NCI-H2081 (cell line): ENCODE measurements around the gene SLC48A1.
"Not testable (repeated sequence)": the region's sequence is repeated elsewhere in the genome, so short reads cannot be mapped to it uniquely, and the experiment has no call there.

Source experiments
- DNase-seq, 2 experiments: peaks; one replicate each; lab custom pipeline; 2025; lab: John Stamatoyannopoulos, UW

Gene SLC48A1

DNA sequence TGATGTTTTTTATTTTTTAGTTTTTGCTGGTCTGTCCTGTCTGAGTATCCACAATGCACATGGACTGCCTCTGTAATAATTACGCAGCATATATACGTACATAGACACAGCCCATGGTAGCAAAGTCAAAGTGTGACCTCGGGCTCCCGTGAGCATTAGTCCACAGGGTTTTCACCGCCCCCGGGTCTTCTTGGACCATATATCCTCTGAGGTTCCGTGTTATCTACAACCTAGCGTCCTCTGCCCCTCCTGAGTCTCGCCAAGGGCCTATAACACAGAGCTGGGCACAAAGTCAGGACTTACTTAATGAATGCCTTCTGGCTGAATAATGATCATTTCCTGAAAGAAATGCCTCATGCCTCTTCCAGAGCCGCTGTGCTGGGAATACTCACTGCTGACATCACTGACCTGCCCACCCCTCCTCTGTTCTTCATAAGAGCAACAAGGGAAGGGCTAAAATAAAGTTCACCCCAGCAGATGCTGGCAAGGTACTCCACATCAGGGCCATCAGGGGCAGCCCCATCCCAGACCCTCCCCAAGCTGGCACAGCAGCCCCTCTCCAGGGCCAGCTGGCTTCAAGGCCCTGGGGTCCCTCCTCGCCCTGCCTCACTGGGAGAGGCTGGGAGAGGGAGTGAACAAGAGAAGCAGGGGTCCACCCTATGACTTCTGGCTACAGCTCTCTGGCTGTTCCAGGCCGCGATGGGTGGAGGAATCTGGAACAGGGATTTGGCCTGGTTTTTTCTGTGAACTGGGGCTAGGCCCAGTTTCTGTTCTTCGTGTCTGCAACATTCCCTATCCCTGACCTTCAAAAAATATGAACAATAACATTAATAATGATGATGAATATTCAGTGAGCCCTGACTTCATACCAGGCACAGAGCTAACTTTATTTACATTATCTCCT lies 38.8 kb downstream of the SLC48A1 start:
- DNase-seq: no peak

DNA sequence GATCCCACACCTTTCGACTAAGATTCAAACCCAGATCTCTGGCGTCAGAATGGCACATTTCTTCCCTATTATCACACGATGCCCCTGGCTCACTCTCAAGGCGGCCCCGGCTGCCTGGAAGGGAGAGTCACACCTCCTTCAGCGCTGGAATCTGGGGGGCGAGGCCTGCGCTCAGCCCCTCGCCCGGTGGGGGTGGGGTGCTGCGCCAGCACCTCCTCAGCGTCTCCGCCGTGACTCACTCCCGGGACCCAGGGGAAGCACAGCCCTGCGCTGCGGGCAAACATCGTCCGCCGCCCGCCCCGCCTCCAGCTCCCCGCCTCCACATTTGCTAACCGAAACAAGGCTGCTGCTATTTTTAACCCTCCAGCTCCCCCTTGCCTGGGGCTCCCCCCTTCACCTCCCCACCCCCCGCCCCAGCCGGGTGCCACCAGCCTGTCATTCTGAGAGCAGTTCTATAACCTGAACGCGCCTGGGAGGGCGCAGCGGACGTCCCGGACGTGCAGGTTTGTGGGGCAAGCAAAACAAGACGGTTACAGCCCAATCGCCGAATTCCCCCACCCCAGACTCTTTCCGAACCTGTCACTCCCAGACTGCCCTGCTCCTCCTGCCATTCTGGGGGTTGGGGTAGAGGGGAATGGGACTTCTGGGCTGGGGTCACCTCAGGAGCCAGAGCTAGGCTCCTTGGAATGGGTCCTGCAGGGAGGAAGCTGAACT lies 39.9 kb downstream of the SLC48A1 start:
- DNase-seq: no peak

DNA sequence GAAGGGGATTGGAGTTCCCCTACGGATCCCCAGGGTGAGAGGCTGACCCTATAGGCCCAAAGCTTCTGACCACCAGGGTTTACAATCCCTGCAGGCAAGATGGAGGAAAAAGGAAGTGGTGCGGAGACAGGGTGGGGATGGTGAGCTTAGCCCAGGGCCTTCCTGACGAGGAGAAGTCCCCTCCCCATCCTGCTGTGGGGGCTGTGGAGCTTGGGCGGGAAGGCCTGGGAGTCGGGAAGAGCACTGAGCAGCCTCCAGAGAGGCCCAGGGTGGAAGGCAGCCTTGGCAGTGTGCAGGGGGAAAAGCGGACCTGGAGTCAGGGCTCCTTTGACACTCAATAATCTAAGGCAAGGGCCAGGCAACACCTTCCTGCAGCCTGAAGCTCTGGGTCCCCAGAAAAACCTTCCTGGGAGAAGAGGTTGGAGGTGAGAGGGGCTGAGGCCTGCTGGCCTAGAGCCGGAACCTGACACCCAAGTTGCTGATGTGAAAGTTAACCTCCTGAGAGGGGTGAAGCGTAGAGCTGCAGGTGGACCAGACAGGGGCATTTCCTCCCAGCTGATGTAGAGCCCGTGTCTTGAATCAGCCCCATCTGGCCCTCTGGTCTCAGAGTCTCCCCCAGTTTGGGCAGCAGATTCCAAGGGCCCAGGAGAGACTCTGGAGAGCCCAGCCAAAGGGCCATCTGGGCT lies 40.6 kb downstream of the SLC48A1 start:
- DNase-seq: no peak

DNA sequence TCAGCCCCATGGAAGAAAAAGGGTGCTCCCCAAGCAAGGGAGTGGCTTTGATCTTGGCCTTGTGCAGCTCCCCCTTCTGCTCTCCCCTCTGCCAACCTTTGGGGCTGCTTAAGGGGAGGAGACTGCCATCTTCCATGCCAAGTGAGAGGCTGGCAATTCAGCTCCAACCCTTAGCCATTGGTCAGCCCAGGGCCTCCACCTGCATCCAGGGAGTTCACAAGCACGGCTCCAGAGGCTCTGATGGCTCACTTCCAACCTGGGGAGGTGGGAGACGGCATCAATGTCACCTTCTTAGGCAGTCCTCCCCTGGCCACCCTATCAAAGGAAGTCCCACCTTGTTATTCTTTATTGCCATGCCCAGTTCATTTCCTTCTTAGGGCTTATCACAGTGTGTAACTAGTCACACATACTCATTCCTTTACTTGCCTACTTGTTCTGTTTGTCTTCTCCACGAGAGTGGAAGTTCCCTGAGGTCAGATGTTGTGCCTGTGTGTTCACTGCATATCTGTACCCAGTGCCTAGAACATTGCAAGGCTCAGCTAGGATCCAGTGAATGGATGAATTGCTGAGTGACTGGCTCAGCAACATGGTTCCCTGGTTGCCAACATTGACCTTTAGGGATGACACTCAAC lies 41.6 kb downstream of the SLC48A1 start:
- DNase-seq: no peak

DNA sequence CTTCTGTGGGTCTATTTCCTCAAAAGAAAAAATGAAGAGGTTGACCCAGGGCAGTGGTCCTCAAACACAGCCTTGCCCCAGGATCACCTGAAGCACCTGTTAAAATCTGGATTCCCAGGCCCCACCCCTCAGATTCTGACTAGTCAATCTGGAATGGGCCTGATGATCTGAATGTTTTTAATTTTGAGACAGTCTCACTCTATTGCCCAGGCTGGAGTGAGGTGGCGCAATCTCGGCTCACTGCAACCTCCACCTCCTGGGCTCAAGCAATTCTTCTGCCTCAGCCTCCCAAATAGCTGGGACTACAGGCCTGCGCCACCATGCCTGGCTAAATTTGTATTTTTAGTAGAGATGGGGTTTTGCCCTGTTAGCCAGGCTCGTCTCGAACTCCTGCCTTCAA lies 42.4 kb downstream of the SLC48A1 start:
- not testable (repeated sequence) for DNase-seq

DNA sequence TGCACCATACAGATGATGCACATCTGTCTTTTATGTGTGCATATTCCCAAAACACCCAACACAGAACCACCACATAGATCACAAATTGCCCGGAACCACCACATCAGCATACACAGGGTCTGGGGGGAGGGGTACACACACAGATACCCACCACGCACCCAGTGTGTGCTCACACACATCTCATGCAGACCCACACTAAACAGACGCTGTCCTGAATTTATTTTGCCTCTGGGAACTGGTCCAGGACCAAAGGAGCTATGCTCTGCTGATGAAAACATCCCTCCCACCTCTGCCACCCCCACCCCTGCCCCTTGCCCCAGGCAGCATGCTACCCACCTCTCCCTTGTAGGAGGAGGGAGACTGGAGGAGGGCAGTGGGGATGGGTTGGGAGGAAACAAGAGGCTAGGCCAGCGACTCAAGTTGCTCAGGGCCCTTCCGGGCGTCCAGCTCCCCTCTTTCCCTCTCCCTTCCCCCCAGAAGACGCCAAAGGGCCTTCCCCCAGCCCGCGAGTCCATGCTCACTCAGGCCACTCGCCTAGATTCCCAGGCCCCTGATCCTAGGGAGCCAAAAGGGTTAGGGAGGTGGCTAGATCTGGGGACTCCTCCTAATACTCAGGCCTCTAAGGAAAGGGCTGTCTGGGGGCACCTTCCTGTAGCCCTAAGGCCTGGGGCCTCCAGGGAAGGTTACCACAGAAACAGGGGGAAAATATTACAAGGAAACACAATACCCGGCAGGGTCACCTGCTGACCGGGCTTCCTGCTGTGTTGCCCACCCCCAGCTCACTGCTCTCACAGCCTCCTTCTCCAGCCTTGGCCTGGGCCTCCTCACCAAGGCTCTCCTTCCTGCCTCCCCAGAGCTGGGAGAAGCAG lies 43.6 kb downstream of the SLC48A1 start:
- DNase-seq: no peak

DNA sequence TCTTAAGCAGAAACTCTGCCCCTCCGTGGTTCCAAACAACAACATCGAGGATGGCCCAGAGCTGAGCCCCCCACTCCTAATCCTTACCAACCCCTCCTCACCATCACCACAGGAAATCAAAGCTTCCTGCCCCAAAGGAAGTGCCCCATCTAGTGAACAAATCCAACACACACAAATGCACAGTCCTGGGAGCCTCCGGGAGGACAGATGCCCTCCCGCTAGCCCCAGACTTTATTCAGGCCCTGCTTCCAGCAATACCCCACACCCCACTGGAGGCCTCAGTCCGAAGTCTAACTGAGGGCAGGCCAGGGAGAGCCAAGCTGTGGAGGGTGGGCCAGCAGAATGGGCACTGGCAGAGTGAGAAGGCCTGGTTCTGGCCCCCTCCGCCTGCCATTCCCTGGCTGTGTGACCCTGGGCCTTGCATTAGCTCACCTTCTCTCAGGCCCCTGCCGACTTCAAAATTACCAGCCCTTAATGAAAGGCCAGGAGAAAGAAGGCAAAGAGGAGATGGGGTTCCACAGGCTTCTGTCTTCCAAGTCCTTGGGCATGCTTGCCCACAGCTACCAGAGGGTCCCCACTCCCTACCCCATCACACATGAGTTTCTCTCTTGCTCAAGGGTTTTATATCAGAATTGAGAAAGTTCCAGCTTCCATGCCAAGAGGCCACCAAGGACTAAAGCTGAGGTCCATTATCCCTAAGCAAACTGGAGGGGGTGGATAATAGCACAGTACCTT lies 44.4 kb downstream of the SLC48A1 start:
- no peak for DNase-seq

DNA sequence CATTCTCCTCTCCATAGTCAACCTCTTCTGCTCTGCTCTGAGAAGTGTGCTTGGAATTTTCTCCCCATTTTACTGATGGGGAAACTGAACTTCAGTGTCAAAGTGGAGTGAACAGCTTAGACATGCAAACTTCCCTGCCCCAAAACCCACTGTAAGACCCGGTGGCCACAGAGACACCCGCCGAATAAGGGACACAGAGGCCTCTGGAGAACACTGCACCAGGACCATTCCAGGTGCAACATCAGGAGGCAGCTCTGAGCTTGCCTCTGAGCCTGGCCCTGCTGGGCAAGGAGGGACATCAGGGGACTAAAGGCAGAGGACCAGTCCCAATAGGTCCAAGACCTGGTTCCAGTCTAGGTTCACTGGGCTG lies 45.0 kb downstream of the SLC48A1 start:
- DNase-seq: no peak

DNA sequence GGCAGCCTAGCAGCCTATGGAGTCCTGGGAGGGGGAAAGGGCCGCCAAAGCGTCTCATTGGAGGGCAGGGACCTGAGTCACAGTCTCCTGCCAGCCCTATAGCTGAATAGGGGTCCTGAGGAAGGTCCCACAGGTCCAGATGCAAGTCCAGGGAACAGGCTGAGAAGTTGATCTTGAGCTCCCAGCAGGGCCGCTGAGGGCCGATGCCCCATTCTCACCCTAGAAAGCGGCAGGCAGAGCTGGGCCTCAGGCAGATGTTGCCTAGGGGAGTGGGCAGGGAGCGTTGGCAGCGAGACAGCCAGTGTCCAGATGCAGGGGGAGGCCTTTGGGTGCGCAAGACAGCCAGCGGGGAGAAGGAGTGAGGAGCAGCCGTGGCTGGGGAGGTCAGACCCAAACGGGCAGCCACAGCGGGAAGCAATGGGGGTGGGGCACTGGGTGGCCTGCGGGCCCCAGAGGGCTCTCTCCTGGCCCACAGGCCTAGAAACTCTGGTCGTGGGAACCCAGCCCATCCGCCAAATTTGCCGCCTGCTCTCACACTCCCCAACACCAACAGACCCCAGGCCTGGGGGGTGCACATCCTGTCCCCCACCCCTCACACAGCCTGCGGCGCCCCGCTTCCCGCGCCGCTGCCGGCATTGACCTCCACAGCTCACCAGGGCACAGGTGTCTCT lies 45.6 kb downstream of the SLC48A1 start:
- DNase-seq: no peak

DNA sequence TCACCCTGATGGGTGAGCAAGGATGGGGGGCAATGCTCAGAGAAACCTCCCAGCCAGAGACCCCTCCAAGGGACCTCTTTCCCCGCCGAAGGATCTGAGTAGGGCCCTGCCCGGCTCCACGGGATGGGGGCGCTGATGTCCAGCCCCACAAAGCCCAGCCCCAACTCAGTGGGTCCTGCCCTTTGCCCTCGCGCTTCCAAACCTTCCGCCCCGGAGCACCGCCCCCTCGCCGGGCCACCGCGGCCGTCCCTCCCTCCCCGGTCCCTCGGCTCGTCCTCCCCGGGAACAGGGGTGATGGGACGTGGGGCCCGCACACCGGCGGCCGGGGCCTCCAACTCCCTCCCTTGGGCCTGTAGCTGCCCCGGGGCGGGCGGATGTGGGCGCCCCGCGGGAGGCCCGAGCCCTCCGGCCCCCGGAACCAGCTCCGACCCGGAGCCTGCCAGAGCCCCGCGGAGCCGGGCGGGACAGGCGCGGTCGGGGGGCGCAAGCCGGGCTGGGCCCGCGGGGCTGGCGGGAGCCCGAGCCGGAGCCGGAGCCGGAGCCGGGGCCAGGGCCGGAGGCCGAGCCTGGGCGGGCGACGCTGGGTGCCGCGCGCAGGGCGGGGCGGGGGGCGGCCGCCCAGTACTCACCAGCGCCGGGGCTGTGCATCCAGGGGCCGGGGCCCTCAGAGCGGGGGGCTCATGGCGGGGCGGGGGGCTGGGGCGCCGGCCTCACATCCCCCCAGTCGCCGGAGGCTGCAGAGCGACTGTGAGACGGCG lies 46.3 kb downstream of the SLC48A1 start:
- DNase-seq: no peak

DNA sequence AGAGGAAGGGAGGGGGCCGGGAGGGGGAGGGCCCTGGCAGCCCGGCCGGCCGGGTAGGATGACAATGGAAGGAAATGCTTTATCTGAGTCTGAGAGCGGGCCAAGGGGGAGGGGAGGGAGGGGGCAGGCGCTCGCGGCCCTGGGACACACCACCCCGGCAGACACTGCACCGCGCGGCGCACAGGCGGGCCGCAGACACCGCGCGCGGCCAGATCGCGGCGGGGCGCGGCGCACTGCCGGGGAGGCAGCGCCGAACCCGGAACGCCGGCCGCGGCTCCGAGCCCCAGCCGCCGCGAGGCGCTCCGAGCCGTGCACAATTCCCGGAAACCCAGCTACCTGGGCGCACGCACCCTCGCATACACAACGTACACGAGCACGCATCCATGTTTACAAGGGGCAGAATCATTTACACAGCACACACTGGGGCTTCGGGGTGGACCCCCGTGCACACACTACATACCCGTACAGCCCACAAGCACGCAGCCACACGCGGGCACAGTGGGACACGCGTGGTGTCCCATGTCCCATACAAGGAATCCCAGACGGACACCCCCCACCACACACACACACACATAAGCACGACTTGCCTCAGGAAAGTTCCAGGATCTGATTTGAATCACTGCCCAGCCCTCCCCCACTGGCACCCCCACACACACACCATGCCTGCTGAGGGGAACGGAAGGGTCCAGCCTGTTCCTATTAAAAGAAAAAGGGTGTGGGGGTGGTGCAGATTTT lies 47.0 kb downstream of the SLC48A1 start, which contains the start of gene HDAC7:
HDAC7 (minus strand) TSS at position 8 of the 735 bp plus-strand sequence. CDS start 118 bp downstream, outside the sequence.
- DNase-seq: peak; percentile 59 to 60

DNA sequence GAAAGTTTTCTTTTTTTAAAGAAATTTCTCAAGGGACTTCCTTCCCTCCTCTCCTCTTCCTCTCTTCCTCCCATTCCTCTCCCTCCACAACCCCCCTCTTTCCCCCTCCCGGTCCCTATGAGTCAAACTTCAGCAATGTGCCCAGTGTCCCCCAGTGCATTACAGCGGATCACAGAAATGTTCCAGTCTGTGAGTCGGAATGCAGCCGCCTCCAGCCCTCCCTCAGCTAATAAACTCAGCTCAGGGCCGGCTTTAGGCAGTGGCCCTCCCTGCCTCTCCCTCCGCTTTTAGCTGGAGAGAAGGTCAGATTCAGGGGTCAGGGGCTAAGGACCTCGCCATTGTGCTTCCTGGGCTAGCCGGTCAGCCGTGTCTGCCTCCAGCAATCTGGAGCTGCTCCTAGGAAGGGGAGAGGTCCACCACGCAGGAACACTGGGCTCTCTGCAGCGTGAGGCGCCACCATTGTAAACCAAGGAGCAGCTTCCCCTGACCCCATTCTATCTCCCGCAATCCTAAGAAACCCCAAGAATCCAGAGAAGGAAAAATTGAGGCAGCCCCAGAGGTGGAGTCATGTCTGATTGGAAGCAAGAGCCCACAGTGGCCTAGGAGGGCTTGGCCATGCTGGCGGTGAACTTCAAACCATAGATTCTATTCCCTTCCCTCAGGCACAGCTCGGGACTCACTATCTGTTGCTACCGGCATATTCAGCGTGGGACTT lies 47.8 kb downstream of the SLC48A1 start:
- DNase-seq: no peak

DNA sequence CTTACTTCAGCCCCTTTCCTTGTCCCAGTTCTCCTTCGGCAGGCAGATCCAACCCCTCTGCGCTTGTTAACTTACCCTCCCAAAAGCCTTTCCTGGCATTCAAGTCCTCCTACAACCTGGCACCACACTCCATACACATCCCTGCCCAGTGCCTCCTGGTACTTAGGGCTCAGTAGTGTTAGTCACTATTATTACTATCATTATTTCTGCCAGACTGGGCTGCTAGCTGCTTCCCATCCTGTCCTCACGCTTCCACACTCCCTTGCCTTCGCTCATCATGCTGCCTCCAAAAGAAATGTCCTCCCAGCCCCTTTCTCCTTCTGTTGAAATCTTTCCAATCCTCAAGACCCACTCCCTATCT lies 48.3 kb downstream of the SLC48A1 start:
- no peak for DNase-seq

DNA sequence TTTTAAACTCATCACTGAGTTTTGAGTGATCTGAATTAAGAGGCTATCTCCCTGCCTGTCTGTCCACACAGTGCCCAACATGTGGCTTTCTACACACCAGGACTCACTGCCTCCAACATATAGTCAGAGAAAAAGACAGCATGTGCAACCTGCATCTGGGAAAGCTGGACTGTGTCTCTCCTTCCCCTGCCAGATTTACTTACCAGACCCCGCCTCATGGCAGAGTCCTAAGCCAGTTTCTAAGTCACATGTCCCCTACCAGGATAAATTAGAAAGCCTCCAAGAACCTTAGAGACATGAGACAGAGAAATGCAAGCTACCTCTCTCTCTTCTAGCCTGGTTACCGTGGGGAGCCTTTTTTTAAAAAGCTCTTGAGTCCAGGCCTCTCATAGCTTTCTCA lies 49.4 kb downstream of the SLC48A1 start:
- DNase-seq: no peak

DNA sequence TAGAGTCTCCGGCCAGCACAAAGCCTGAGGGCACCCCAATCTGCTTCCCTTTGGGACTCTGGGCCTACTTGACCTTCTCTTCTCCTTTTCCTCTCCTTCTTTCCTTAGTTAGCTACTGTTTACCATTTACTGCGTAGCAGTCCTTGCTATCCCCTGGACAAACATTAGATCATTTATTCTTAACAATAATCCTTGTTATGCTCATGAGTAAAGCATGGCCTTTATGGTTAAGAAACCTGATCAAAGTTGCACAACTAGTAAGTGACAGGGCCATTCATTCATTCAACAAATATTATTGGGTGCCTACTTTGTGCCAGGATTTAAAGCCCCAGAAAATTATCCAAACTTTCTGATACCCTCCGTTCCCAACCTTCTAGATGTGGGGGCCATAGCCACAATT lies 49.8 kb downstream of the SLC48A1 start:
- DNase-seq: no peak

DNA sequence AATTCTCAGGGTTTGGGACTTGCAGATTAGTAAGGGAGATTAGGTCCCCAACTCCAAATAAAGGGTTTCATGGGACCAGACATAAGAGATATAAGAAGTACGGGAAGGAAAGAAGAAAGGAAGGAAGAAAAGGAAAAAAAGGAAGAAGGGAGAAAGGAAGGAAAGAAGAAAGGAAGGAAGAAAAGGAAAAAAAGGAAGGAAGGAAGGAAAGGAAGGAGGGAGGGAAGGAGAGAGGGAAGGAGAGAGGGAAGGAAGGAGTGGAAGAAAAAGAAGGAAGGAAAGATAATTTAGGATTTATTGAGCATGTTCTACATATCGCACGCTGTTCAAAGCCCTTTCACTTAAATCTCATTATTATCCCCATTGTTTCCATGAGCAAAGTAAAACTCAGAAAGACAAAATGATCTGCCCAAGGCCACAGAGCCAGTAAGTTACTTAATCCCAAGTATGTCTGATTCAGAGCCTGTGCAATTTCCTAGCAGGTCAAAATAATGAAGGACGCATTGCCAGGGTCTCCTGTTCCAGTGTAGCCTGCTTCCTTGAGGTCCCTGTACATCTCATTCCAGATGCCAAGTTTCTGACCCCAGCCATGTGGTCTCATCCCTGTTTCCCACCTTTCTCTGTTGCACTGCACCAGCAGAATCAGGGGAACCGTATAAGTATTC lies 50.5 kb downstream of the SLC48A1 start:
- no peak for DNase-seq

DNA sequence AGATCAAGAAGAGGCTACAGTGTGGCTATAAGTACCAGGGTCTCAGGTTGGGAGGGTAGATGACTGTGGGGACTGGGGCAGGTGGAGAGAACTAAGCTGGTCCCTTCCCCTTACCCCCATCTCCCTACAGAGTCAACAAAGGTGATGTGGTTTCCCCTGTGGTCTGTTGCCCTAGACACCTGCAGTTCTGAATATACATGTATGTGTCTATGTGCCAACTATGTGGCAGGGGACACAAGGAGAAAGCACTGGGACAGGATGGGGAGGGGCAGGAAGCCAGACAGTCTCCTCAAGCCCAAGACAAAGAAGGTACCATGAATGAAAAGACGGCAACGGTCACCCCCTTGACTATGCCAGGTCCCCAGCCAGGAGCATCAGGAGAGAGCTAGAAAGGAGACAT lies 51.2 kb downstream of the SLC48A1 start:
- no peak for DNase-seq
